AG04449 (cell line): ENCODE data around the gene TAB3.

Source experiments
- CTCF ChIA-PET: fragments of 350-600 bp; formaldehyde crosslinking; extraction: SDS; loops from one replicate; lab custom pipeline; 2021; ENCODE audit warnings: antibody characterized with exemption; lab: Yijun Ruan, JAX
- POLR2A ChIA-PET: fragments of 400-600, 350-600 bp; formaldehyde crosslinking; extraction: SDS; loops from one replicate; lab custom pipeline; 2020; ENCODE audit warnings: antibody characterized with exemption, inconsistent platforms; lab: Yijun Ruan, JAX
- DNase-seq: peaks from one replicate; pipeline ENCODE4 v3.0.0-alpha.2; 2010; ENCODE audit warnings: low read depth, low spot score
- H3K4me3 ChIP-seq: 2 replicates; pipeline ENCODE4 v1.5.1; 2011; ENCODE audit warnings: low read depth, mild to moderate bottlenecking, control low read depth, low read length
- CTCF ChIP-seq: IDR thresholded peaks from one replicate; pipeline ENCODE4 v1.5.1; 2011; ENCODE audit warnings: mild to moderate bottlenecking, moderate library complexity, low read length, control low read depth, inconsistent platforms; ENCODE audit not compliant: insufficient read depth; ENCODE audit errors: missing control alignments

The TAB3 gene

GRCh38 chrX:30904632-30905031 is 15.6 kb upstream of the TAB3 start:
- DNase-seq: no peak
- TF ChIP-seq CTCF: no peak
- no peak overlapping the region for H3K4me3 ChIP-seq
- CTCF ChIA-PET: interaction anchor here (0.8 kb wide), 1 partner anchor 169 kb away, joined by 3 read pairs; no protein-coding TSS in a partner anchor
- POLR2A ChIA-PET: no interaction called here

GRCh38 chrX:30904186-30904585 is 15.1 kb upstream of the TAB3 start:
- no peak overlapping the region for H3K4me3 ChIP-seq
- TF ChIP-seq CTCF: no peak
- POLR2A ChIA-PET: no interaction called here
- CTCF ChIA-PET: interaction anchor here (0.8 kb wide), 1 partner anchor 169 kb away, joined by 3 read pairs; no protein-coding TSS in a partner anchor
- no peak for DNase-seq

GRCh38 chrX:30900227-30900626 is 11.2 kb upstream of the TAB3 start:
- no peak for TF ChIP-seq CTCF
- ChIA-PET POLR2A (no interaction called here), CTCF (no interaction called here)
- DNase-seq: no peak
- H3K4me3 ChIP-seq: no peak overlapping the region

GRCh38 chrX:30898886-30899285 is 9.8 kb upstream of the TAB3 start:
- ChIA-PET CTCF (no interaction called here), POLR2A (no interaction called here)
- TF ChIP-seq CTCF: no peak
- DNase-seq: no peak
- no peak overlapping the region for H3K4me3 ChIP-seq

GRCh38 chrX:30895370-30895769 is 6.3 kb upstream of the TAB3 start:
- DNase-seq: no peak
- POLR2A ChIA-PET: no interaction called here
- H3K4me3 ChIP-seq: no peak overlapping the region
- TF ChIP-seq CTCF: no peak
- CTCF ChIA-PET: no interaction called here

- no peak for DNase-seq
- CTCF ChIA-PET: no interaction called here
- H3K4me3 ChIP-seq: no peak overlapping the region
- POLR2A ChIA-PET: no interaction called here
- no peak for TF ChIP-seq CTCF
Measured at GRCh38 chrX:30893206-30893605, 4.2 kb upstream of the TAB3 start.
